Lung microvascular endothelial cell (primary cell): ENCODE measurements around the gene TMEM107. TPM values are rescaled to one million over a fixed set of nuclear protein-coding genes. Genes with fewer than 3 reads are reported as not detected.
"Not testable (repeated sequence)": the region's sequence is repeated elsewhere in the genome, so short reads cannot be mapped to it uniquely, and the experiment has no call there.

Source experiments
- DNase-seq, 2 donors: peaks; one replicate each; pipeline versions ENCODE4 v3.0.0 to v3.0.0-alpha.2; 2010; ENCODE audit warnings: low read depth in 2 of 2
- total RNA-seq: library from RNA; depleted of rRNA; stranded (reverse); fragments of >200 nt; gene quantifications from 2 replicates; pipeline ENCODE4 v1.2.1, GENCODE V29; 2014

Gene TMEM107
- total RNA-seq: 21.2 and 21.6 TPM in 2 replicates

GRCh38 chr17:8176197-8176940 is at the start of gene TMEM107:
Gene TMEM107, minus strand, starts transcription at chr17:8176380. Its CDS starts 94 bp downstream, at chr17:8176286.
- DNase-seq: peak; percentile 71 to 81

- DNase-seq: no peak
Measured at GRCh38 chr17:8224891-8225812, 49.0 kb upstream of the TMEM107 start.

GRCh38 chr17:8223356-8224126 is 47.4 kb upstream of the TMEM107 start:
- peak; percentile 38 to 67 for DNase-seq

GRCh38 chr17:8222630-8223355 is 46.6 kb upstream of the TMEM107 start:
- peak; percentile 95 for DNase-seq

- DNase-seq: no peak
Measured at GRCh38 chr17:8222380-8222629, 46.1 kb upstream of the TMEM107 start.

- DNase-seq: peak; percentile 90
Measured at GRCh38 chr17:8221663-8222379, 45.6 kb upstream of the TMEM107 start.

GRCh38 chr17:8220783-8221662 is 44.8 kb upstream of the TMEM107 start:
- peak; percentile 92 to 94 for DNase-seq

- not testable (repeated sequence) for DNase-seq
Measured at GRCh38 chr17:8214000-8214399, 37.8 kb upstream of the TMEM107 start.

- no peak for DNase-seq
Measured at GRCh38 chr17:8212312-8213180, 36.4 kb upstream of the TMEM107 start.

GRCh38 chr17:8210761-8211458 is 34.7 kb upstream of the TMEM107 start:
- peak in 1 of 2 donors; percentile 18 for DNase-seq

- peak; percentile 97 to 98 for DNase-seq
Measured at GRCh38 chr17:8209907-8210760, 34.0 kb upstream of the TMEM107 start, which contains the start of gene AURKB. Gene AURKB, minus strand, starts transcription at chr17:8210575. Its CDS starts 351 bp downstream, at chr17:8210224.

GRCh38 chr17:8206536-8206935 is 30.4 kb upstream of the TMEM107 start:
- no peak for DNase-seq

GRCh38 chr17:8204761-8205555 is 28.8 kb upstream of the TMEM107 start:
- no peak for DNase-seq

- DNase-seq: peak; percentile 93 to 94
Measured at GRCh38 chr17:8192070-8192815, 16.1 kb upstream of the TMEM107 start.

- DNase-seq: no peak
Measured at GRCh38 chr17:8190506-8190905, 14.3 kb upstream of the TMEM107 start.
